Measurements from ENCODE around the gene SLC5A4. TPM values are rescaled to one million over a fixed set of nuclear protein-coding genes. Genes with fewer than 3 reads are reported as not detected.

SLC5A4 gene
- total RNA-seq, 1 experiment from 2014 or later: not detected

DNA sequence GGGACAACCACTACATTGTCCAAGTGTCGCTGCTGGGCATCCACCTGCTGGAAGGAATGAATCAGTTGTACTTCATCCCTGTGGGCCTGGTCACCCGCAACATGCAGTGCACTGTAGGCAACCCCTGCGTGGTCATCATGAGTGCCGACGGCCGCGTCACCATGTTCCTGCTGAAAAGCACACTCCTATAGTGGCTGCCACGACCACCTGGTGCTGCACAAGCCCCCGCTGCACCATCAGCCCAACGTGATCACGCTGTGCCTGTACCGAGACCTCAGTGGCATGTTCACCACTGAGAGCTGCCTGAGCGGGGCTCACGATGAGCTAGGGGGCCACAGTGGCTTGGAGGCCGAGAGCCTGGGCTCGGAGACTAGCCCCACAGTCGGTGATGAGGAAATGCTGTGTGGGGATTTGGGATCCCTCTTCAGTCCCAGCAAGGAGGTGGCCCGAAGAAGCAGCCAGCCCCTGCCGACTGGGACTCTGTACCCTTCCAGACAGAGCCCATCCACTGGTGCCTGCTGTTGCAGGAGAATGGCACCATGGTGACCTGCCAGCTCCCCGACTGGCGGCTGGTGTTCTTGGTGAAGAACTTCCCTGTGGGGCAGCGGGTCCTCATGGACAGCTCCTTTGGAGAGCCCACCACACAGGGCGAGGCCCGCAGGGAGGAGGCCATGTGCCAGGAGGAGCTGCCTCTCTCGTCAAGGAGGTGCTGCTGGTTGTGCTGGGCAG, 15.7 kb upstream of the SLC5A4 start:
- POLR2A ChIA-PET: no interaction called here
- H3K4me1 Mint-ChIP-seq (ENCODE audit: low read depth, unreplicated experiment): no peaks in the 10 kb centered on the region
- DNase-seq: no peak
- Histone ChIP-seq H3K4me3 (ENCODE audit: low read depth, low read length) (no peak overlapping the region), H3K36me3 (ENCODE audit: control insufficient read depth, insufficient read depth, low read length) (no peaks in the 10 kb centered on the region), H3K27me3 (replicated peaks; ENCODE audit: control insufficient read depth, insufficient read depth, low read length) (no peaks in the 10 kb centered on the region), H3K9me3 (no peaks in the 10 kb centered on the region), H3K4me1 (no peaks in the 10 kb centered on the region)
- intact Hi-C loops (cut with micrococcal nuclease; ENCODE audit: unreplicated experiment): no loop called here
- no peaks in the 10 kb centered on the region for H3K36me3 Mint-ChIP-seq (ENCODE audit: insufficient read depth, unreplicated experiment)
- no peaks in the 10 kb centered on the region for H3K9me3 Mint-ChIP-seq (ENCODE audit: unreplicated experiment)
- no peak overlapping the region for H3K4me3 Mint-ChIP-seq (ENCODE audit: unreplicated experiment)
- H3K27ac Mint-ChIP-seq (ENCODE audit: unreplicated experiment): no peak overlapping the region
- CTCF ChIA-PET: no interaction called here
- H3K27me3 Mint-ChIP-seq (ENCODE audit: insufficient read depth, unreplicated experiment): peaks cover 5% of the 10 kb centered on the region
- BruUV-seq (replicated peaks): no TSS peak
- TF ChIP-seq, protein P1, sequence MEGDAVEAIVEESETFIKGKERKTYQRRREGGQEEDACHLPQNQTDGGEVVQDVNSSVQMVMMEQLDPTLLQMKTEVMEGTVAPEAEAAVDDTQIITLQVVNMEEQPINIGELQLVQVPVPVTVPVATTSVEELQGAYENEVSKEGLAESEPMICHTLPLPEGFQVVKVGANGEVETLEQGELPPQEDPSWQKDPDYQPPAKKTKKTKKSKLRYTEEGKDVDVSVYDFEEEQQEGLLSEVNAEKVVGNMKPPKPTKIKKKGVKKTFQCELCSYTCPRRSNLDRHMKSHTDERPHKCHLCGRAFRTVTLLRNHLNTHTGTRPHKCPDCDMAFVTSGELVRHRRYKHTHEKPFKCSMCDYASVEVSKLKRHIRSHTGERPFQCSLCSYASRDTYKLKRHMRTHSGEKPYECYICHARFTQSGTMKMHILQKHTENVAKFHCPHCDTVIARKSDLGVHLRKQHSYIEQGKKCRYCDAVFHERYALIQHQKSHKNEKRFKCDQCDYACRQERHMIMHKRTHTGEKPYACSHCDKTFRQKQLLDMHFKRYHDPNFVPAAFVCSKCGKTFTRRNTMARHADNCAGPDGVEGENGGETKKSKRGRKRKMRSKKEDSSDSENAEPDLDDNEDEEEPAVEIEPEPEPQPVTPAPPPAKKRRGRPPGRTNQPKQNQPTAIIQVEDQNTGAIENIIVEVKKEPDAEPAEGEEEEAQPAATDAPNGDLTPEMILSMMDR (IDR thresholded peaks at IDR 0.05; ENCODE audit: insufficient read depth in 1 of 2, low read depth in 1 of 2, low read length in 1 of 2, severe bottlenecking in 1 of 2, unreplicated experiment in 1 of 2): no peak

DNA sequence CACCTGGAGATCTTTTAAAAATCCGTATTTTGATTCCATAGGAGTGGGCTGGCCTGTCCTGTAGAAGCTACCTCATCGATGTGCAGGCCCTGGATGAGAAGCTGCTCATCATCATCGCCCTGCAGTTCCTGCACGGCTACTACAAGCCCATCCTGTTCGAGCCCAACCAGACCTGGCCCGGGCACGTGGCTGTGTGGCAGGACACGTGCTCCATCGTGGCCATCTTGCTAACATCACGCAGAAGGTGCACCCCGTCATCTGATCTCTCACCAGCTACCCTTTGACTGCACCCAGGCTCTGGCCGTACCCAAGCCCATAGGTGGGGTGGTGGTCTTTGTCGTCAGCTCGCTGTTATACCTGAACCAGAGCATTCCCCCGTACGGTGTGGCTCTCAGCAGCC, 14.2 kb upstream of the SLC5A4 start:
- no TSS peak for BruUV-seq (replicated peaks)
- no peaks in the 10 kb centered on the region for H3K36me3 ChIP-seq (ENCODE audit: control insufficient read depth, insufficient read depth, low read length)
- H3K4me3 ChIP-seq (ENCODE audit: low read depth, low read length): no peak overlapping the region
- no peaks in the 10 kb centered on the region for H3K27me3 ChIP-seq (replicated peaks; ENCODE audit: control insufficient read depth, insufficient read depth, low read length)
- intact Hi-C loops (cut with micrococcal nuclease; ENCODE audit: unreplicated experiment): loop anchor here (5.0 kb wide), 1 partner anchor 167 kb away; no protein-coding TSS in a partner anchor
- Mint-ChIP-seq H3K36me3 (ENCODE audit: insufficient read depth, unreplicated experiment) (no peaks in the 10 kb centered on the region), H3K27ac (ENCODE audit: unreplicated experiment) (no peak overlapping the region), H3K4me3 (ENCODE audit: unreplicated experiment) (no peak overlapping the region), H3K4me1 (ENCODE audit: low read depth, unreplicated experiment) (no peaks in the 10 kb centered on the region), H3K9me3 (ENCODE audit: unreplicated experiment) (no peaks in the 10 kb centered on the region), H3K27me3 (ENCODE audit: insufficient read depth, unreplicated experiment) (peaks cover 5% of the 10 kb centered on the region)
- DNase-seq: no peak
- TF ChIP-seq, protein P1 (IDR thresholded peaks at IDR 0.05; ENCODE audit: insufficient read depth in 1 of 2, low read depth in 1 of 2, low read length in 1 of 2, severe bottlenecking in 1 of 2, unreplicated experiment in 1 of 2): no peak
- CTCF ChIA-PET: no interaction called here
- no peaks in the 10 kb centered on the region for H3K9me3 ChIP-seq
- POLR2A ChIA-PET: no interaction called here
- no peaks in the 10 kb centered on the region for H3K4me1 ChIP-seq

DNA sequence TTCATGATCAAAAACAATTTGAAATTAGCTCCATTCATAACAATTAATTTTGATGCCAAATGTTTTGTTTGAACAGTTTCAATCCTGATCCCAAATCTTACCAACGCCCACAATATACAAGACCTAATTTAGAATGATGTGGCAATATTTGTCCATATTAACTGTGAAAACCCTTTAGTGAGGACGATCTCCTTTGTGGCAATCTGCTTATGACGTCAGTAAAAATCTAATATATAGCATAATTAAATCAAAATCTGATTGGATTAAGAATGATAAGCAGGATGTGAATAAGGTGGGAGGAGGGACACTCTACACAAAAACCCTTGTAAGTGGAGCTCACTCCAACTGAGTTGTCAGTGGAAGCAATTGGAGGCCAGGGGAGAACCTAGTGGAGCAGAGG, 11.9 kb upstream of the SLC5A4 start:
- POLR2A ChIA-PET: no interaction called here
- intact Hi-C loops (cut with micrococcal nuclease; ENCODE audit: unreplicated experiment): loop anchor here (2.0 to 5.0 kb wide), 2 partner anchors 22 to 165 kb away; no protein-coding TSS in a partner anchor

More for the DNA sequence above, 11.9 kb upstream of the SLC5A4 start:
- TF ChIP-seq, protein P1 (IDR thresholded peaks at IDR 0.05; ENCODE audit: insufficient read depth in 1 of 2, low read depth in 1 of 2, low read length in 1 of 2, severe bottlenecking in 1 of 2, unreplicated experiment in 1 of 2): no peak
- Mint-ChIP-seq H3K4me3 (ENCODE audit: unreplicated experiment) (no peak overlapping the region), H3K36me3 (ENCODE audit: insufficient read depth, unreplicated experiment) (no peaks in the 10 kb centered on the region), H3K27me3 (ENCODE audit: insufficient read depth, unreplicated experiment) (peaks cover 4% of the 10 kb centered on the region), H3K4me1 (ENCODE audit: low read depth, unreplicated experiment) (no peaks in the 10 kb centered on the region), H3K27ac (ENCODE audit: unreplicated experiment) (no peak overlapping the region), H3K9me3 (ENCODE audit: unreplicated experiment) (no peaks in the 10 kb centered on the region)
- H3K9me3 ChIP-seq: no peaks in the 10 kb centered on the region
- no peaks in the 10 kb centered on the region for H3K4me1 ChIP-seq
- H3K36me3 ChIP-seq (ENCODE audit: control insufficient read depth, insufficient read depth, low read length): no peaks in the 10 kb centered on the region
- CTCF ChIA-PET: interaction anchor here (1.6 to 2.8 kb wide), 2 partner anchors 62 to 65 kb away, joined by 16 to 32 read pairs; partner anchors contain the start of gene RFPL2
- no TSS peak for BruUV-seq (replicated peaks)
- no peaks in the 10 kb centered on the region for H3K27me3 ChIP-seq (replicated peaks; ENCODE audit: control insufficient read depth, insufficient read depth, low read length)
- H3K4me3 ChIP-seq (ENCODE audit: low read depth, low read length): no peak overlapping the region
- DNase-seq: no peak

Measured in Caco-2 (cell line).